SK-N-SH (cell line): ENCODE data around the gene HSD17B12. TPM values are rescaled to one million over a fixed set of nuclear protein-coding genes. Genes with fewer than 3 reads are reported as not detected.
A peak's percentile ranks its signal among the peaks of the same experiment; 100 is the strongest.

ENCODE experiments used
- CTCF ChIA-PET: fragments of 300-600, 350-600 bp; formaldehyde crosslinking; extraction: SDS; loops from one replicate; lab custom pipeline; 2021; lab: Yijun Ruan, JAX
- POLR2A ChIA-PET: fragments of 350-600 bp; sonication (Branson Sonifier 250); formaldehyde crosslinking; extraction: SDS; loops from one replicate; lab custom pipeline; 2020; ENCODE audit warnings: antibody characterized with exemption, inconsistent platforms; lab: Yijun Ruan, JAX
- DNase-seq: peaks from one replicate; pipeline ENCODE4 v3.0.0; 2012
- H2AFZ ChIP-seq: fragments of 200-600 bp; sonication (generic); 2 replicates; pipeline ENCODE4 v1.8.1; 2016; ENCODE audit warnings: antibody characterized with exemption, mild to moderate bottlenecking, low read depth
- H3F3A ChIP-seq: fragments of 200-600 bp; sonication (generic); replicated peaks from 2 replicates; pipeline ENCODE3; 2016; ENCODE audit warnings: antibody characterized with exemption, mild to moderate bottlenecking; ENCODE audit not compliant: insufficient read depth
- H3K27ac ChIP-seq, 2 experiments: fragments of 200-500 bp in 1 of 2; fragments of 200-600 bp in 1 of 2; sonication (Bioruptor generic) in 1 of 2; sonication (generic), shearing (Covaris generic) in 1 of 2; 2 replicates each; pipeline versions ENCODE4 v1.5.1 to v1.6.1; 2014 to 2016; ENCODE audit warnings: low read depth in 2 of 2, inconsistent platforms in 1 of 2, low read length in 1 of 2, mild to moderate bottlenecking in 1 of 2, mixed read lengths in 1 of 2
- H3K27me3 ChIP-seq: fragments of 200-600 bp; sonication (generic), shearing (Covaris generic); 2 replicates; pipeline ENCODE4 v1.6.1; 2016; ENCODE audit warnings: mixed run types; ENCODE audit not compliant: insufficient read depth
- H3K36me3 ChIP-seq, 2 experiments: fragments of 200-500 bp in 1 of 2; fragments of 200-600 bp in 1 of 2; sonication (Bioruptor generic) in 1 of 2; sonication (generic) in 1 of 2; replicated peaks in 1 of 2; 2 replicates each; pipeline versions ENCODE3 to v1.5.1; 2014 to 2016; ENCODE audit warnings: low read length in 1 of 2, mild to moderate bottlenecking in 1 of 2; ENCODE audit not compliant: insufficient read depth in 2 of 2, control insufficient read depth in 1 of 2
- H3K4me1 ChIP-seq, 2 experiments: fragments of 200-500 bp in 1 of 2; fragments of 200-600 bp in 1 of 2; sonication (Bioruptor generic) in 1 of 2; sonication (generic), shearing (Covaris generic) in 1 of 2; 2 replicates each; pipeline versions ENCODE4 v1.5.1 to v1.6.1; 2014 to 2016; ENCODE audit warnings: low read depth in 1 of 2, low read length in 1 of 2, mixed run types in 1 of 2; ENCODE audit not compliant: insufficient read depth in 2 of 2, control insufficient read depth in 1 of 2
- H3K4me2 ChIP-seq: fragments of 200-600 bp; sonication (generic), shearing (Covaris generic); 2 replicates; pipeline ENCODE4 v1.6.1; 2017; ENCODE audit warnings: mixed run types
- H3K4me3 ChIP-seq, 2 experiments: fragments of 200-500 bp in 1 of 2; fragments of 200-600 bp in 1 of 2; sonication (Bioruptor generic) in 1 of 2; sonication (generic), shearing (Covaris generic) in 1 of 2; 2 replicates each; pipeline versions ENCODE4 v1.5.1 to v1.8.1; 2014 to 2016; ENCODE audit warnings: low read depth in 2 of 2, inconsistent platforms in 1 of 2, low read length in 1 of 2, mild to moderate bottlenecking in 1 of 2, mixed read lengths in 1 of 2, moderate library complexity in 1 of 2
- H3K79me2 ChIP-seq: fragments of 200-600 bp; sonication (generic); 2 replicates; pipeline ENCODE4 v1.8.1; 2017; ENCODE audit warnings: mild to moderate bottlenecking; ENCODE audit not compliant: insufficient read depth
- H3K9ac ChIP-seq: fragments of 200-600 bp; sonication (generic); 2 replicates; pipeline ENCODE4 v1.6.1; 2017; ENCODE audit warnings: mixed run types
- H3K9me2 ChIP-seq: fragments of 200-600 bp; sonication (generic); 2 replicates; pipeline ENCODE4 v1.6.1; 2017; ENCODE audit warnings: mixed run types
- H3K9me3 ChIP-seq: fragments of 200-600 bp; sonication (generic); 2 replicates; pipeline ENCODE4 v1.6.1; 2017; ENCODE audit warnings: mixed run types, mild to moderate bottlenecking, moderate library complexity
- H4K20me1 ChIP-seq: fragments of 200-600 bp; sonication (generic); 2 replicates; pipeline ENCODE4 v1.6.1; 2017; ENCODE audit warnings: mild to moderate bottlenecking, mixed run types; ENCODE audit not compliant: insufficient read depth
- CTCF ChIP-seq: fragments of 200-600 bp; sonication (generic); IDR thresholded peaks from 2 replicates; pipeline ENCODE4 v1.6.1; 2017; ENCODE audit warnings: antibody characterized with exemption, mild to moderate bottlenecking, moderate library complexity
- EZH2phosphoT487 ChIP-seq: fragments of 200-600 bp; sonication (generic); IDR thresholded peaks from 2 replicates; pipeline ENCODE4 v1.6.1; 2017; ENCODE audit warnings: low read depth, mixed run types, mild to moderate bottlenecking, antibody characterized with exemption, moderate library complexity, borderline replicate concordance
- FOXM1 ChIP-seq: IDR thresholded peaks from 2 replicates; pipeline ENCODE4 v1.4.0; 2012; ENCODE audit warnings: low read depth, mild to moderate bottlenecking
- GATA2 ChIP-seq: sonication (generic); formaldehyde crosslinking; IDR thresholded peaks from 2 replicates; pipeline ENCODE4 v1.5.0; 2020; ENCODE audit warnings: mild to moderate bottlenecking, missing genetic modification reagents
- MAX ChIP-seq: IDR thresholded peaks from 2 replicates; pipeline ENCODE4 v1.4.0; 2012; ENCODE audit warnings: low read depth
- MEF2A ChIP-seq: IDR thresholded peaks from 2 replicates; pipeline ENCODE4 v1.4.0; 2012; ENCODE audit warnings: low read depth, borderline replicate concordance
- MXI1 ChIP-seq: IDR thresholded peaks from 2 replicates; pipeline ENCODE4 v1.6.1; 2012; ENCODE audit warnings: mild to moderate bottlenecking, low read depth, low read length, improper control_type of control experiment
- NFIC ChIP-seq: IDR thresholded peaks from 2 replicates; pipeline ENCODE4 v1.4.0; 2012; ENCODE audit warnings: borderline replicate concordance
- POLR2AphosphoS5 ChIP-seq: IDR thresholded peaks from 2 replicates; pipeline ENCODE4 v1.6.1; 2012; ENCODE audit warnings: low read depth, low read length
- RAD21 ChIP-seq: IDR thresholded peaks from 2 replicates; pipeline ENCODE4 v1.6.1; 2012; ENCODE audit warnings: mild to moderate bottlenecking, low read length
- SMC3 ChIP-seq: IDR thresholded peaks from 2 replicates; pipeline ENCODE4 v1.6.1; 2012; ENCODE audit warnings: low read depth, low read length, improper control_type of control experiment
- TAF1 ChIP-seq: IDR thresholded peaks from 2 replicates; pipeline ENCODE4 v1.6.1; 2012; ENCODE audit warnings: low read depth, mild to moderate bottlenecking, low read length, moderate library complexity, borderline replicate concordance
- TCF12 ChIP-seq: IDR thresholded peaks from 2 replicates; pipeline ENCODE4 v1.4.0; 2012
- TEAD4 ChIP-seq: IDR thresholded peaks from 2 replicates; pipeline ENCODE4 v1.4.0; 2012; ENCODE audit warnings: mild to moderate bottlenecking, borderline replicate concordance; ENCODE audit not compliant: insufficient read depth
- USF1 ChIP-seq: IDR thresholded peaks from 2 replicates; pipeline ENCODE4 v1.4.0; 2012; ENCODE audit warnings: low read depth, borderline replicate concordance
- USF2 ChIP-seq: fragments of 150-350 bp; IDR thresholded peaks from 2 replicates; pipeline ENCODE4 v1.6.1; 2017; ENCODE audit warnings: antibody characterized with exemption, low read length, low read depth, borderline replicate concordance
- WGBS: methylation state at CpG from one replicate; pipeline ENCODE4 v1.1.6; 2017; ENCODE audit warnings: low lambda C conversion rate; 5-methylcytosine and 5-hydroxymethylcytosine counted together
- polyA plus RNA-seq, 3 experiments: library from polyadenylated mRNA; depleted of rRNA; stranded (reverse); fragments of >200 nt; gene quantifications; 2 replicates each; pipeline ENCODE4 v1.2.3, GENCODE V29; 2012
- TF ChIP-seq, protein P1 (sequence below): IDR thresholded peaks from 2 replicates; pipeline ENCODE4; 2012
- TF ChIP-seq, protein P2 (sequence below): fragments of 150-350 bp; IDR thresholded peaks from 2 replicates; pipeline ENCODE4 v1.6.1; 2016; ENCODE audit warnings: mild to moderate bottlenecking, low read depth, low read length

Gene HSD17B12
- polyA plus RNA-seq, 1 of the 3 experiments (the other 2 are of a cell fraction) = 19.7 TPM

DNA sequence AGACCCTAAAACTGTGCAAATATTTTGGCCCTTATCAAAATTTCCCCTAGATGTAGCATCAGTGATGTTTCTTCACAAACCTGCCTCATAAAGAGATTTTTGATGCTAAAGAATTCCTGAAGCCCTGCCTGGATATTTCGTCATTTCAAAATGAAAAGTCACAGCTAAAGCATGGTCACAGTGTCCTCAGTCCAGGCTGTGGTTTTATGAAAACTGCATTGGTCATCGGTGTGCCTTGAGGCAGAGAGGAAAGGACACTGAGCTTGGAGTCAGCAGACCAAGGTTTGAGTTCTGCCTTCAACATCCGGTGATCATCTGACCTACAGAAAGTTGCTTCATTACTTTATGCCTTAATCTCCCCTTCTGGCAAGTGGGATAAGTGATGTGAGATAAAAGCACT is 165.3 kb downstream of the HSD17B12 start (continued):
- TF ChIP-seq USF1 (no peak), NFIC (no peak), TAF1 (no peak)

DNA sequence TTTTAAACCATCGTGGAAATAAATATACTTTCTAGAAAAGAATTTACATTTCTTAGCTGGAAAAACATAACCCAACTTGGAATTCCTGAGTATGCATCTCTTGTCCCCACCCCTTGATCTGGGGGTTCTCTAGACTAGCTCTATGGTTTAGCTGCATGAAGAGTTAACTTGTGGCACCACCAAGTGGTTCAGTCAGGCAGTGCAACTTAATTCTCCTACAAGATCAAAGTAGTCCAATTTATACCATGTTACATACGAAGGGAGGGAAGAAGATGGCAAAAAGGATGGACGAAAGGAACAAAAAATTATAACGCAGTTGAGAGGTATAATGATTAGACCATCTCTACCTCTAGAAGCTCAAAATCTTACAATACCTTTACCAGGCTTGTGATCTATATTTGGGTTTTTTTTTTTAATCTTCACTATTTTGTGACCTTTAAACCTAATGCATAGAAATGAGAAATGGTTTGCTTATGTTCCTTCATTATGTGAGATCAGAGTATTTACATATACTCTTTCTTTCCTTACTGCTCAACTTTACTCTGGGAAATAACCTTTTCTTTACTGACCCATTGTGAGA is 171.6 kb downstream of the HSD17B12 start:
- Histone ChIP-seq H3K27me3 (no peaks in the 10 kb centered on the region), H3F3A (no peaks in the 10 kb centered on the region), H3K9ac (no peak overlapping the region), H3K79me2 (no peaks in the 10 kb centered on the region), H2AFZ (no peak overlapping the region), H4K20me1 (no peaks in the 10 kb centered on the region), H3K4me1 (no peaks in the 10 kb centered on the region), H3K9me3 (no peaks in the 10 kb centered on the region), H3K4me3 (no peak overlapping the region), H3K27ac (no peak overlapping the region), H3K9me2 (no peaks in the 10 kb centered on the region), H3K4me2 (no peak overlapping the region), H3K36me3 (peaks cover 0 to 3% of the 10 kb centered on the region in 2 experiments)
- peak; percentile 73 for DNase-seq
- CTCF ChIA-PET = interaction anchor here (0.5 to 15.9 kb wide), 44 partner anchors 8 to 456 kb away, joined by 3 to 337 read pairs (median 5); no protein-coding TSS in a partner anchor
- 3% methylated on average over 4 of the region's 4 CpGs for WGBS
- POLR2A ChIA-PET = interaction anchor here (1.0 kb wide), 1 partner anchor 22 kb away, joined by 3 read pairs; no protein-coding TSS in a partner anchor
- TF ChIP-seq POLR2AphosphoS5 (no peak), NFIC (no peak), RAD21 (peak; percentile 96), GATA2 (CRISPR knock-in tag) (no peak), SMC3 (peak; percentile 88), USF2 (no peak), EZH2phosphoT487 (no peak), MXI1 (no peak), CTCF (peak; percentile 97)

DNA sequence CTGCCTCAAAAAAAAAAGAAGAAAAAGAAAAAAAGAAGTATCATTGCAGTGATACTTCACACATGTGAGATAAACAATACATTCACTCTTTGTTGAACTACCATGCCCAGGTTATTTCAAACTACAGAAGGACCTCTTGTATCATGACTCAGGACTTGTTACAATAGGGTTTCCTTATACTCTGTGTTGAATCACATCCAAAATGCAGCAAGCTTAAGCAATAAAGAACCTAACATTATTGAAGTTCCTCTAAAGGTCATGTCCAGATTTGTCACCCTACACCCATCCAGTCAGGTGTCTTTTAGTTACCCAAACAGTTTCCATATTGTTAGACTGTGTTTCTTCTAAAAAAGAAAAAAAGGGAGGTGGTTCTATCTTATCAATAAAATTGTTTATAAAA is 173.2 kb downstream of the HSD17B12 start:
- Histone ChIP-seq H3K4me2 (no peak overlapping the region), H2AFZ (no peak overlapping the region), H3K4me3 (no peak overlapping the region), H3K9ac (no peak overlapping the region), H3K79me2 (no peaks in the 10 kb centered on the region), H3K27me3 (no peaks in the 10 kb centered on the region), H3K27ac (no peak overlapping the region), H3K4me1 (no peaks in the 10 kb centered on the region), H3K9me2 (no peaks in the 10 kb centered on the region), H3F3A (no peaks in the 10 kb centered on the region), H3K36me3 (peaks cover 0 to 3% of the 10 kb centered on the region in 2 experiments), H3K9me3 (no peaks in the 10 kb centered on the region)
- DNase-seq = no peak
- POLR2A ChIA-PET = no interaction called here
- no peak for TF ChIP-seq SMC3
- no peak for TF ChIP-seq MEF2A
- no peak for TF ChIP-seq MAX
- TF ChIP-seq, protein P1, sequence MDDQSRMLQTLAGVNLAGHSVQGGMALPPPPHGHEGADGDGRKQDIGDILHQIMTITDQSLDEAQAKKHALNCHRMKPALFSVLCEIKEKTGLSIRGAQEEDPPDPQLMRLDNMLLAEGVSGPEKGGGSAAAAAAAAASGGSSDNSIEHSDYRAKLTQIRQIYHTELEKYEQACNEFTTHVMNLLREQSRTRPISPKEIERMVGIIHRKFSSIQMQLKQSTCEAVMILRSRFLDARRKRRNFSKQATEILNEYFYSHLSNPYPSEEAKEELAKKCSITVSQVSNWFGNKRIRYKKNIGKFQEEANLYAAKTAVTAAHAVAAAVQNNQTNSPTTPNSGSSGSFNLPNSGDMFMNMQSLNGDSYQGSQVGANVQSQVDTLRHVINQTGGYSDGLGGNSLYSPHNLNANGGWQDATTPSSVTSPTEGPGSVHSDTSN = no peak
- TF ChIP-seq TCF12 = no peak
- no peak for TF ChIP-seq FOXM1
- TF ChIP-seq, protein P2, sequence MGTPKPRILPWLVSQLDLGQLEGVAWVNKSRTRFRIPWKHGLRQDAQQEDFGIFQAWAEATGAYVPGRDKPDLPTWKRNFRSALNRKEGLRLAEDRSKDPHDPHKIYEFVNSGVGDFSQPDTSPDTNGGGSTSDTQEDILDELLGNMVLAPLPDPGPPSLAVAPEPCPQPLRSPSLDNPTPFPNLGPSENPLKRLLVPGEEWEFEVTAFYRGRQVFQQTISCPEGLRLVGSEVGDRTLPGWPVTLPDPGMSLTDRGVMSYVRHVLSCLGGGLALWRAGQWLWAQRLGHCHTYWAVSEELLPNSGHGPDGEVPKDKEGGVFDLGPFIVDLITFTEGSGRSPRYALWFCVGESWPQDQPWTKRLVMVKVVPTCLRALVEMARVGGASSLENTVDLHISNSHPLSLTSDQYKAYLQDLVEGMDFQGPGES = no peak
- TF ChIP-seq TEAD4 = no peak
- TF ChIP-seq, all 33 proteins: peak for 0
- CTCF ChIA-PET = interaction anchor here (0.8 to 15.9 kb wide), 4 partner anchors 11 to 155 kb away, joined by 3 to 337 read pairs (median 6); no protein-coding TSS in a partner anchor
- H4K20me1 ChIP-seq = no peaks in the 10 kb centered on the region
